IMR-90 (cell line): ENCODE results near the gene WDR74. TPM values are rescaled to one million over a fixed set of nuclear protein-coding genes. Genes with fewer than 3 reads are reported as not detected.

Source experiments
- ATAC-seq: fragments of 200-7000 bp; cut with Tn5 transposase; 2 replicates; pipeline ENCODE4 v1.9.1; 2020; ENCODE audit warnings: low read depth, mild to moderate bottlenecking, moderate library complexity
- BruUV-seq: library from RNA; stranded (reverse); fragments of 400-500 nt; replicated peaks from 2 replicates; lab custom pipeline; 2021; lab: Mats Ljungman, UMichigan
- CTCF ChIA-PET: fragments of 300-600 bp; formaldehyde crosslinking; extraction: SDS; loops from one replicate; lab custom pipeline; 2021; ENCODE audit warnings: antibody characterized with exemption; lab: Yijun Ruan, JAX
- POLR2A ChIA-PET: fragments of 300-600 bp; sonication (Branson Sonifier 250); formaldehyde crosslinking; loops from one replicate; lab custom pipeline; 2022; ENCODE audit warnings: antibody characterized with exemption; ENCODE audit not compliant: unreplicated experiment; lab: Charles Lee
- DNase-seq: peaks from one replicate; pipeline ENCODE4 v3.0.0; 2013
- H2AFZ ChIP-seq: replicated peaks from 2 replicates; pipeline ENCODE3; 2013; ENCODE audit warnings: low read length, mild to moderate bottlenecking; ENCODE audit not compliant: poor library complexity
- H2AK5ac ChIP-seq: 2 replicates; pipeline ENCODE4 v1.6.1; 2013; ENCODE audit warnings: low read depth, low read length, inconsistent platforms
- H2AK9ac ChIP-seq: replicated peaks from 2 replicates; pipeline ENCODE3; 2013; ENCODE audit warnings: mild to moderate bottlenecking, low read depth, low read length, moderate library complexity; ENCODE audit not compliant: poor library complexity
- H2BK120ac ChIP-seq: 2 replicates; pipeline ENCODE4 v1.6.1; 2013; ENCODE audit warnings: low read depth, low read length, inconsistent platforms
- H2BK15ac ChIP-seq: 3 replicates; pipeline ENCODE4 v1.6.1; 2013; ENCODE audit warnings: low read depth, low read length, inconsistent platforms
- H2BK20ac ChIP-seq: 2 replicates; pipeline ENCODE4 v1.6.1; 2013; ENCODE audit warnings: low read depth, mild to moderate bottlenecking, inconsistent platforms, low read length, moderate library complexity
- H2BK5ac ChIP-seq: 2 replicates; pipeline ENCODE4 v1.6.1; 2013; ENCODE audit warnings: mild to moderate bottlenecking, low read depth, low read length, inconsistent platforms; ENCODE audit not compliant: poor library complexity, severe bottlenecking
- H3K14ac ChIP-seq: replicated peaks from 2 replicates; pipeline ENCODE4 v1.6.1; 2013; ENCODE audit warnings: low read depth, low read length, inconsistent platforms
- H3K18ac ChIP-seq: 2 replicates; pipeline ENCODE4 v1.6.1; 2013; ENCODE audit warnings: low read depth, low read length, control low read depth
- H3K23ac ChIP-seq: 2 replicates; pipeline ENCODE4 v1.6.1; 2013; ENCODE audit warnings: low read depth, low read length, inconsistent platforms
- H3K27ac ChIP-seq: 2 replicates; pipeline ENCODE4 v1.5.1; 2013; ENCODE audit warnings: mild to moderate bottlenecking, control low read depth, low read length; ENCODE audit not compliant: insufficient read depth
- H3K27me3 ChIP-seq: 2 replicates; pipeline ENCODE4 v1.6.1; 2013; ENCODE audit warnings: low read length; ENCODE audit not compliant: control insufficient read depth, insufficient read depth
- H3K36me3 ChIP-seq: 2 replicates; pipeline ENCODE4 v1.6.1; 2013; ENCODE audit warnings: low read length, mixed read lengths; ENCODE audit not compliant: control insufficient read depth, insufficient read depth
- H3K4ac ChIP-seq: 2 replicates; pipeline ENCODE4 v1.6.1; 2013; ENCODE audit warnings: low read depth, low read length, inconsistent platforms
- H3K4me1 ChIP-seq: 2 replicates; pipeline ENCODE4 v1.6.1; 2013; ENCODE audit warnings: low read length, mixed read lengths; ENCODE audit not compliant: control insufficient read depth, insufficient read depth
- H3K4me2 ChIP-seq: 2 replicates; pipeline ENCODE4 v1.6.1; 2013; ENCODE audit warnings: low read depth, mild to moderate bottlenecking, control low read depth, low read length, moderate library complexity
- H3K4me3 ChIP-seq: 2 replicates; pipeline ENCODE4 v1.5.1; 2013; ENCODE audit warnings: low read depth, mild to moderate bottlenecking, control low read depth, low read length, moderate library complexity; ENCODE audit not compliant: insufficient read depth
- H3K56ac ChIP-seq: 2 replicates; pipeline ENCODE4 v1.6.1; 2013; ENCODE audit warnings: low read length, inconsistent platforms; ENCODE audit not compliant: insufficient read depth; ENCODE audit errors: extremely low read depth
- H3K79me1 ChIP-seq, 2 experiments: 2 replicates each; pipeline ENCODE4 v1.6.1; 2013; ENCODE audit warnings: low read length in 2 of 2, inconsistent platforms in 1 of 2, low read depth in 1 of 2
- H3K9ac ChIP-seq: 2 replicates; pipeline ENCODE4 v1.6.1; 2013; ENCODE audit warnings: low read depth, low read length, control low read depth
- H3K9me1 ChIP-seq: 2 replicates; pipeline ENCODE4 v1.6.1; 2013; ENCODE audit warnings: low read length, inconsistent platforms; ENCODE audit not compliant: insufficient read depth
- H3K9me3 ChIP-seq: 2 replicates; pipeline ENCODE4 v1.6.1; 2013; ENCODE audit warnings: low read length; ENCODE audit not compliant: control insufficient read depth, insufficient read depth
- H4K20me1 ChIP-seq: 2 replicates; pipeline ENCODE4 v1.6.1; 2013; ENCODE audit warnings: low read length, inconsistent platforms; ENCODE audit not compliant: insufficient read depth
- H4K5ac ChIP-seq: 2 replicates; pipeline ENCODE4 v1.6.1; 2013; ENCODE audit warnings: mild to moderate bottlenecking, low read depth, low read length, control low read depth
- H4K8ac ChIP-seq, 2 experiments: 2 replicates each; pipeline ENCODE4 v1.6.1; 2013; ENCODE audit warnings: low read depth in 2 of 2, low read length in 2 of 2, control low read depth in 1 of 2, inconsistent platforms in 1 of 2
- H4K91ac ChIP-seq: 2 replicates; pipeline ENCODE4 v1.6.1; 2013; ENCODE audit warnings: low read depth, low read length, inconsistent platforms; ENCODE audit not compliant: insufficient read depth
- BHLHE40 ChIP-seq: fragments of 150-350 bp; IDR thresholded peaks from 2 replicates; pipeline ENCODE4 v1.6.1; 2016; ENCODE audit warnings: mild to moderate bottlenecking, low read depth, low read length
- CEBPB ChIP-seq: IDR thresholded peaks from 2 replicates; pipeline ENCODE4 v1.6.1; 2012; ENCODE audit warnings: low read depth, low read length, improper control_type of control experiment
- POLR2A ChIP-seq: IDR thresholded peaks from 2 replicates; pipeline ENCODE4 v1.6.1; 2012; ENCODE audit warnings: mild to moderate bottlenecking, low read depth, low read length
- WGBS, 2 experiments: methylation state at CpG; one replicate each; pipeline versions ENCODE4 v1.1.5 to v1.1.7; 2013; ENCODE audit warnings: missing lambda C conversion rate in 2 of 2; ENCODE audit not compliant: insufficient read length in 1 of 2; ENCODE audit errors: extremely low coverage in 2 of 2; 5-methylcytosine and 5-hydroxymethylcytosine counted together
- dilution Hi-C: fragments of 300-500 bp; cut with HindIII; formaldehyde crosslinking; loops from one replicate; pipeline ENCODE4 v1.14.3; 2018; ENCODE audit warnings: low sequenced_read_pairs; ENCODE audit not compliant: unreplicated experiment
- in situ Hi-C: fragments of 300-500 bp; cut with MboI; formaldehyde crosslinking; loops from 3 replicates; pipeline ENCODE4 v1.14.3; 2019; ENCODE audit warnings: low sequenced_read_pairs, inconsistent platforms, mixed read lengths
- intact Hi-C: fragments of 100-400 bp; cut with micrococcal nuclease; formaldehyde crosslinking; loops from 2 replicates; pipeline ENCODE4 v1.10.0; 2022
- polyA plus RNA-seq, 3 experiments: library from polyadenylated mRNA; depleted of rRNA; stranded (reverse); fragments of >200 nt; gene quantifications; 2 replicates each; pipeline ENCODE4 v1.2.3, GENCODE V29; 2012; ENCODE audit warnings: low replicate concordance in 1 of 3
- total RNA-seq: library from RNA; depleted of rRNA; stranded (reverse); fragments of >200 nt; gene quantifications from 2 replicates; pipeline ENCODE4 v1.2.3, GENCODE V29; 2012
- TF ChIP-seq, protein P1 (sequence below): fragments of 150-350 bp; IDR thresholded peaks from 2 replicates; pipeline ENCODE4 v1.6.1; 2016; ENCODE audit warnings: low read depth, mild to moderate bottlenecking, low read length, moderate library complexity, borderline replicate concordance
- TF ChIP-seq, protein P2 (sequence below): conservative IDR thresholded peaks from 2 replicates; pipeline ENCODE4 v1.5.1; 2012; ENCODE audit warnings: mild to moderate bottlenecking, low read depth, low read length, improper control_type of control experiment

Gene WDR74
- total and polyA plus RNA-seq, 2 of the 4 experiments (the other 2 are of a cell fraction), result 38.4 to 44.3 TPM

DNA sequence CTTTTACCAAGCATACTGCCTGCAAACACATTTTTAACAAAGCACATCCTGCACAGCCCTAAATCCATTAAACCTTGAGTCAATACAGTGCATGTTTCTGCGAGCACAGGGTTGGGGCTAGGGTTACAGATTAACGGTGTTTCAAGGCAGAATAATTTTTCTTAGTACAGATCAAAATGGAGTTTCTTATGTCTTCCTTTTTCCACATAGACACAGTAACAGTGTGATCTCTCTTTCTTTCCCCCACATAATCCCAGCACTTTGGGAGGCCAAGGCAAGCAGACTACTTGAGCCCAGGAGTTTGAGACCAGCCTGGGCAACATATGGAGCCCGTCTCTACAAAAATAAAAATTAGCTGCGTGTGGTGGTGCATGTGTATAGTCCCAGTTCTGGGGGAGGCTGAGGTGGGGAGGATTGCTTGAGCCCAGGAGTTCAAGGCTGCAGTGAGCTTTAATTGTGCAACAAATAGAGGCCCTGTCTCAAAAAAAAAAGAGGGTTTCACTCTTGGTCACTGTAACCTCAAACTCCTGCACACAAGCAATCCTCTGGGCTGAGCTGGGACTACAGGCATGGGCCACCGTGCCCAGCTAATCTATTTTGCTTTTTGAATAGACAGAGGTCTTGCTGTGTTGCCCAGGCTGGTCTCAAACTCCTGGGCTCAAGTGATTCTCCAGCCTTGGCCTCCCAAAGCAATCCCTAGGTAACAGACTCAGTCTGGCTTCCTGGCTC, 21.6 kb upstream of the WDR74 start:
- no peak overlapping the region for H2BK5ac ChIP-seq
- CTCF ChIA-PET, result interaction anchor here (1.0 kb wide), 1 partner anchor 74 kb away, joined by 5 read pairs; no protein-coding TSS in a partner anchor
- no peak overlapping the region for H3K27ac ChIP-seq
- H3K9me1 ChIP-seq, result 0 out of 2 replicates have a peak, but pooled peaks cover 3% of the 10 kb centered on the region
- H3K36me3 ChIP-seq, result no peaks in the 10 kb centered on the region; the same call in 1 of the 2 replicates
- intact Hi-C loops, result loop anchor here (5.0 kb wide), 2 partner anchors 134 to 249 kb away; partner anchors contain the start of genes EML3, HNRNPUL2, ROM1 and TTC9C
- H2AK9ac ChIP-seq, result no peak overlapping the region
- ATAC-seq, result no peak
- TF ChIP-seq POLR2A (no peak), BHLHE40 (no peak), CEBPB (no peak)
- TF ChIP-seq, protein P1, sequence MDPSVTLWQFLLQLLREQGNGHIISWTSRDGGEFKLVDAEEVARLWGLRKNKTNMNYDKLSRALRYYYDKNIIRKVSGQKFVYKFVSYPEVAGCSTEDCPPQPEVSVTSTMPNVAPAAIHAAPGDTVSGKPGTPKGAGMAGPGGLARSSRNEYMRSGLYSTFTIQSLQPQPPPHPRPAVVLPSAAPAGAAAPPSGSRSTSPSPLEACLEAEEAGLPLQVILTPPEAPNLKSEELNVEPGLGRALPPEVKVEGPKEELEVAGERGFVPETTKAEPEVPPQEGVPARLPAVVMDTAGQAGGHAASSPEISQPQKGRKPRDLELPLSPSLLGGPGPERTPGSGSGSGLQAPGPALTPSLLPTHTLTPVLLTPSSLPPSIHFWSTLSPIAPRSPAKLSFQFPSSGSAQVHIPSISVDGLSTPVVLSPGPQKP, result no peak
- TF ChIP-seq, protein P2, sequence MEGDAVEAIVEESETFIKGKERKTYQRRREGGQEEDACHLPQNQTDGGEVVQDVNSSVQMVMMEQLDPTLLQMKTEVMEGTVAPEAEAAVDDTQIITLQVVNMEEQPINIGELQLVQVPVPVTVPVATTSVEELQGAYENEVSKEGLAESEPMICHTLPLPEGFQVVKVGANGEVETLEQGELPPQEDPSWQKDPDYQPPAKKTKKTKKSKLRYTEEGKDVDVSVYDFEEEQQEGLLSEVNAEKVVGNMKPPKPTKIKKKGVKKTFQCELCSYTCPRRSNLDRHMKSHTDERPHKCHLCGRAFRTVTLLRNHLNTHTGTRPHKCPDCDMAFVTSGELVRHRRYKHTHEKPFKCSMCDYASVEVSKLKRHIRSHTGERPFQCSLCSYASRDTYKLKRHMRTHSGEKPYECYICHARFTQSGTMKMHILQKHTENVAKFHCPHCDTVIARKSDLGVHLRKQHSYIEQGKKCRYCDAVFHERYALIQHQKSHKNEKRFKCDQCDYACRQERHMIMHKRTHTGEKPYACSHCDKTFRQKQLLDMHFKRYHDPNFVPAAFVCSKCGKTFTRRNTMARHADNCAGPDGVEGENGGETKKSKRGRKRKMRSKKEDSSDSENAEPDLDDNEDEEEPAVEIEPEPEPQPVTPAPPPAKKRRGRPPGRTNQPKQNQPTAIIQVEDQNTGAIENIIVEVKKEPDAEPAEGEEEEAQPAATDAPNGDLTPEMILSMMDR, result no peak
- WGBS, 2 experiments, result 100% methylated on average over 2 of the region's 5 CpGs; no CpG with 5 or more reads in 1 of the 2 experiments
- H4K5ac ChIP-seq, result no peak overlapping the region
- no peak overlapping the region for H2BK15ac ChIP-seq
- H3K4me3 ChIP-seq, result no peak overlapping the region
- no peak overlapping the region for H3K4me2 ChIP-seq
- no peaks in the 10 kb centered on the region for H3K27me3 ChIP-seq
- no peak for DNase-seq
- no peak overlapping the region for H3K23ac ChIP-seq
- POLR2A ChIA-PET, result interaction anchor here (0.6 kb wide), 1 partner anchor 21 kb away, joined by 3 read pairs; no protein-coding TSS in a partner anchor
- no peak overlapping the region for H2AFZ ChIP-seq
- H4K8ac ChIP-seq, result no peak overlapping the region
- H3K79me1 ChIP-seq, result peaks cover 23 to 32% of the 10 kb centered on the region in 2 experiments
- H3K9me3 ChIP-seq, result no peaks in the 10 kb centered on the region
- H4K20me1 ChIP-seq, result peaks cover 4% of the 10 kb centered on the region
- H3K18ac ChIP-seq, result no peak overlapping the region
- H3K56ac ChIP-seq, result no peak overlapping the region
- no TSS peak for BruUV-seq
- no peak overlapping the region for H2BK20ac ChIP-seq
- no peak overlapping the region for H2AK5ac ChIP-seq
- no peak overlapping the region for H3K4ac ChIP-seq
- dilution Hi-C loops, result no loop called here
- in situ Hi-C loops, result loop anchor here (25.0 kb wide), 1 partner anchor 474 kb away; no protein-coding TSS in a partner anchor
- no peak overlapping the region for H4K91ac ChIP-seq
- no peaks in the 10 kb centered on the region for H3K4me1 ChIP-seq
- H2BK120ac ChIP-seq, result no peak overlapping the region
- H3K14ac ChIP-seq, result no peak overlapping the region
- no peak overlapping the region for H3K9ac ChIP-seq
